OCI-LY7 (cell line): ENCODE data around the gene CLDN8. TPM values are rescaled to one million over a fixed set of nuclear protein-coding genes. Genes with fewer than 3 reads are reported as not detected.

Source experiments
- BruUV-seq: library from RNA; stranded (reverse); fragments of 400-500 nt; replicated peaks from 2 replicates; lab custom pipeline; 2021; lab: Mats Ljungman, UMichigan
- CTCF ChIA-PET: fragments of 300-600 bp; sonication (Branson Sonifier 250); formaldehyde crosslinking; loops from one replicate; lab custom pipeline; 2022; ENCODE audit warnings: antibody characterized with exemption; ENCODE audit not compliant: unreplicated experiment; lab: Charles Lee
- POLR2A ChIA-PET: fragments of 300-600 bp; sonication (Branson Sonifier 250); formaldehyde crosslinking; loops from one replicate; lab custom pipeline; 2022; ENCODE audit warnings: antibody characterized with exemption; lab: Charles Lee
- DNase-seq: peaks from one replicate; pipeline ENCODE4 v3.0.0-alpha.2; 2015; ENCODE audit warnings: low spot score
- H2AFZ ChIP-seq: fragments of 200-600 bp; sonication (generic), shearing (Covaris generic); 2 replicates; pipeline ENCODE4 v1.6.1; 2014; ENCODE audit warnings: mild to moderate bottlenecking, antibody characterized with exemption, low read length, moderate library complexity
- H3K27ac ChIP-seq: fragments of 200-600 bp; sonication (generic); 2 replicates; pipeline ENCODE4 v1.5.1; 2014; ENCODE audit warnings: mixed run types, low read depth, mild to moderate bottlenecking, moderate library complexity, low read length, inconsistent platforms; ENCODE audit not compliant: poor library complexity, severe bottlenecking
- H3K36me3 ChIP-seq: fragments of 200-600 bp; sonication (generic); 2 replicates; pipeline ENCODE4 v1.6.1; 2014; ENCODE audit warnings: mild to moderate bottlenecking, antibody characterized with exemption, low read length, moderate library complexity, mixed read lengths; ENCODE audit not compliant: insufficient read depth
- H3K4me1 ChIP-seq: fragments of 200-600 bp; sonication (generic); 2 replicates; pipeline ENCODE4 v1.5.1; 2014; ENCODE audit warnings: mild to moderate bottlenecking, low read length; ENCODE audit not compliant: insufficient read depth, poor library complexity, severe bottlenecking
- H3K4me2 ChIP-seq: fragments of 200-600 bp; sonication (generic); 2 replicates; pipeline ENCODE4 v1.6.1; 2014; ENCODE audit warnings: mild to moderate bottlenecking, low read length
- H3K4me3 ChIP-seq: fragments of 200-600 bp; sonication (generic); 2 replicates; pipeline ENCODE4 v1.5.1; 2014; ENCODE audit warnings: mild to moderate bottlenecking, low read depth, low read length; ENCODE audit not compliant: poor library complexity, severe bottlenecking
- H3K79me2 ChIP-seq: fragments of 200-600 bp; sonication (generic); 2 replicates; pipeline ENCODE4 v1.6.1; 2016; ENCODE audit warnings: low read depth, mild to moderate bottlenecking, low read length, moderate library complexity, mixed read lengths; ENCODE audit not compliant: insufficient read depth
- H3K9me2 ChIP-seq: fragments of 200-600 bp; sonication (generic); 2 replicates; pipeline ENCODE4 v1.6.1; 2016; ENCODE audit warnings: mild to moderate bottlenecking, low read length, mixed read lengths; ENCODE audit not compliant: insufficient read depth
- H3K9me3 ChIP-seq: fragments of 200-600 bp; sonication (generic); 2 replicates; pipeline ENCODE4 v1.6.1; 2014; ENCODE audit warnings: mild to moderate bottlenecking, mixed run types, low read length, mixed read lengths
- H4K20me1 ChIP-seq: fragments of 200-600 bp; sonication (generic); 2 replicates; pipeline ENCODE4 v1.6.1; 2014; ENCODE audit warnings: mild to moderate bottlenecking, antibody characterized with exemption, low read length, moderate library complexity, mixed read lengths; ENCODE audit not compliant: insufficient read depth
- CTCF ChIP-seq: fragments of 200-600 bp; sonication (generic); conservative IDR thresholded peaks from 2 replicates; pipeline ENCODE4 v1.5.1; 2014; ENCODE audit warnings: mild to moderate bottlenecking, antibody characterized with exemption, low read length, moderate library complexity, mixed read lengths
- EZH2phosphoT487 ChIP-seq: fragments of 200-600 bp; sonication (generic); IDR thresholded peaks from 2 replicates; pipeline ENCODE4 v1.6.1; 2018; ENCODE audit warnings: low read depth, borderline replicate concordance, mild to moderate bottlenecking, mixed run types, antibody characterized with exemption, low read length, moderate library complexity, mixed read lengths
- intact Hi-C: fragments of 100-400 bp; cut with micrococcal nuclease; formaldehyde crosslinking; loops from one replicate; pipeline ENCODE4 v1.10.0; 2022; ENCODE audit not compliant: unreplicated experiment
- total RNA-seq, 2 experiments: library from RNA; depleted of rRNA in 1 of 2; stranded (reverse); fragments of >200 nt in 1 of 2; shearing (Covaris generic) in 1 of 2; gene quantifications; 2 replicates each; pipeline ENCODE4 v1.2.3, GENCODE V29; 2014 to 2022

Gene CLDN8
- total RNA-seq, 2 experiments from 2014 or later, result not detected

- H3K9me3 ChIP-seq, result no peaks in the 10 kb centered on the region
- no peak overlapping the region for H3K4me2 ChIP-seq
- no peaks in the 10 kb centered on the region for H4K20me1 ChIP-seq
- no peaks in the 10 kb centered on the region for H3K36me3 ChIP-seq
- no peak overlapping the region for H2AFZ ChIP-seq
- no peaks in the 10 kb centered on the region for H3K4me1 ChIP-seq
- POLR2A ChIA-PET, result no interaction called here
- TF ChIP-seq CTCF, result no peak
- no peak for TF ChIP-seq EZH2phosphoT487
- no peaks in the 10 kb centered on the region for H3K9me2 ChIP-seq
- no peaks in the 10 kb centered on the region for H3K79me2 ChIP-seq
- no peak overlapping the region for H3K4me3 ChIP-seq
- no TSS peak for BruUV-seq
- CTCF ChIA-PET, result no interaction called here
- intact Hi-C loops, result loop anchor here (10.0 kb wide), 1 partner anchor 155 kb away; no protein-coding TSS in a partner anchor
- no peak overlapping the region for H3K27ac ChIP-seq
- DNase-seq, result no peak
Measured at GRCh38 chr21:30200000-30200399, 15.9 kb downstream of the CLDN8 start.

GRCh38 chr21:30194701-30195299 is 21.1 kb downstream of the CLDN8 start:
- H4K20me1 ChIP-seq, result no peaks in the 10 kb centered on the region
- no peak overlapping the region for H3K27ac ChIP-seq
- H3K4me1 ChIP-seq, result no peaks in the 10 kb centered on the region
- H2AFZ ChIP-seq, result no peak overlapping the region
- no peaks in the 10 kb centered on the region for H3K9me3 ChIP-seq
- no peaks in the 10 kb centered on the region for H3K36me3 ChIP-seq
- no TSS peak for BruUV-seq
- peak; percentile 38 for DNase-seq
- intact Hi-C loops, result loop anchor here (10.0 kb wide), 1 partner anchor 150 kb away; no protein-coding TSS in a partner anchor
- H3K4me3 ChIP-seq, result no peak overlapping the region
- CTCF ChIA-PET, result no interaction called here
- H3K4me2 ChIP-seq, result no peak overlapping the region
- TF ChIP-seq EZH2phosphoT487 (no peak), CTCF (peak; percentile 83)
- no peaks in the 10 kb centered on the region for H3K9me2 ChIP-seq
- POLR2A ChIA-PET, result no interaction called here
- H3K79me2 ChIP-seq, result no peaks in the 10 kb centered on the region

GRCh38 chr21:30193201-30193600 is 22.7 kb downstream of the CLDN8 start:
- Histone ChIP-seq H2AFZ (no peak overlapping the region), H3K4me3 (no peak overlapping the region), H3K36me3 (no peaks in the 10 kb centered on the region), H3K9me3 (no peaks in the 10 kb centered on the region), H3K4me1 (no peaks in the 10 kb centered on the region), H4K20me1 (no peaks in the 10 kb centered on the region), H3K79me2 (no peaks in the 10 kb centered on the region), H3K9me2 (no peaks in the 10 kb centered on the region), H3K27ac (no peak overlapping the region), H3K4me2 (no peak overlapping the region)
- ChIA-PET CTCF (no interaction called here), POLR2A (no interaction called here)
- intact Hi-C loops, result loop anchor here (10.0 kb wide), 1 partner anchor 148 kb away; no protein-coding TSS in a partner anchor
- no peak for DNase-seq
- no TSS peak for BruUV-seq
- no peak for TF ChIP-seq EZH2phosphoT487
